GM19035 (cell line): ENCODE results near the gene GTF2H4.
"Not testable (repeated sequence)": the region's sequence is repeated elsewhere in the genome, so short reads cannot be mapped to it uniquely, and the experiment has no call there.

ENCODE experiments used
- ATAC-seq: cut with Tn5 transposase; IDR thresholded peaks from one replicate; pipeline ENCODE4 v1.9.1; 2021; ENCODE audit not compliant: unreplicated experiment

GTF2H4 gene

DNA sequence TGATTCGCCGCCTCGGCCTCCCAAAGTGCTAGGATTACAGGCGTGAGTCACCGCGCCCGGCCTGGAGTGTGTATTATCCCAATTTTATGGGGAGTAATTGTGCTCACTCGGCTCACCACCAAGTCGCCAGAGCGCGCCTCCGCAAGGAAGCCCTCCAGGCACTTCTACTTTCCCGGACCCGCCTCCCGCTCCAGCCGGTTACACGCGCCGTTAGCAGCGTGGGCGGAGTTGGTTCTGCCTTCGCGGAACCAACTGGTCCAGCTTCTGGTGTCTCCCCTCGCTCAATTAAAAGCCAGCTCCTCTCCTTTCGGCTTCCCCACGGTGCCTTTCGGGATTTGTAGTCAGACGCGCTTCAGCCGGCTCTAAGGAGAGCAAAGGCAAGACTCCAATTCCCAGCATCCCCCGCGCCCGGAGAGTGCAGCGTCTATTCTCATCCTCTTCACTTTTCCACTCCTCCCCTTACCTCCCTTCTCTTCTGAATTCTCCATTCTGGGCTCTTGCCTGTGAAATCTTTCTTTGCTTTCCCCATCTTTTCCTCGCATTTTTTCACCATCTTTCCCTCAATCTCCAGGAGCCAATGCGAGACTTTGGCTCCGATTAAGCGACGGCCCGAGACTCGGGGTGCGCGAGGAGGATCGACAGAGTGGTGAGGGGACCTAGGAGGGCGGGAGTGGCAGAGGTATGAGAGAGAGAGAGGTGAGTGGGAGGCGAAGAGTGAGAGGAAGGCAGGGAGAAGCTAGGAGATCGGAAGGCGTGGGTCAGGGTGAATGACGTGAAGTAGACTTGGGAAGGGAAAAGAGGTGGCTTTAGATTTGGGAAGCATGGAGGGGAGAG, at the start of gene GTF2H4:
Gene GTF2H4 (plus strand): TSS at position 450 of the 834 bp plus-strand sequence.
- ATAC-seq: peak; percentile 96

- ATAC-seq: not testable (repeated sequence)
Observed at GRCh38 chr6:30859726-30860125, 48.3 kb upstream of the GTF2H4 start.

DNA sequence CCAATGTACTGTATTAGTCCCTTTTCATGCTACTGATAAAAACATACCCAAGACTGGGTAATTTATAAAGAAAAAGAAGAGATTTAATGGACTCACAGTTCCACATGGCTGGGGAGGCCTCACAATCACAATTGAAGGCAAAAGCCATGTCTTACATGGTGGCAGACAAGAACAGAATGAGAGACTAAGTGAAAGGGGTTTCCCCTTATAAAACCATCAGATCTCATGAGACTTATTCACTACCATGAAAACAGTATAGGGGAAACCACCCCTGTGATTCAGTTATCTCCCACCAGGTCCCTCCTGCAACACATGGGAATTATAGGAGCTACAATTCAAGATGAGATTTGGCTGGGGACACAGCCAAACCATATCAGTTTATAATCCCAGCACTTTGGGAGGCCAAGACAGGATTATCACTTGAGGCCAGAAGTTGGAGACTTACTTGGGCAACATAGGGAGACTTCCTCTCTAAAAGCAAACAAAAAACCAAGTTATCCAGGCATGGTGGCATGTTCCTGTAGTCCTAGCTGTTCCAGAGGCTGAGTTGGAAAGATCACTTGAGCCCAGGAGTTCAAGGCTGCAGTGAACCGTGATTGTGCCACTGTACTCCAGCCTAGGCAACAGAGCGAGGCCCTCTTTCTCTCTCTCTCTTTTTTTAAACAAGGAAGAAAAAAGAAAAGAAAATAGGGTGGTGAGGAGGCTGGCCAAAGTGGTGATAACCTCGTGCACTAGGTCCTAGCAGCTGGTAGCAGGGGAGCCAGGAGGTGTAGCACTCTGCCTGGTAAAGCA, 46.6 kb upstream of the GTF2H4 start:
- no peak for ATAC-seq

DNA sequence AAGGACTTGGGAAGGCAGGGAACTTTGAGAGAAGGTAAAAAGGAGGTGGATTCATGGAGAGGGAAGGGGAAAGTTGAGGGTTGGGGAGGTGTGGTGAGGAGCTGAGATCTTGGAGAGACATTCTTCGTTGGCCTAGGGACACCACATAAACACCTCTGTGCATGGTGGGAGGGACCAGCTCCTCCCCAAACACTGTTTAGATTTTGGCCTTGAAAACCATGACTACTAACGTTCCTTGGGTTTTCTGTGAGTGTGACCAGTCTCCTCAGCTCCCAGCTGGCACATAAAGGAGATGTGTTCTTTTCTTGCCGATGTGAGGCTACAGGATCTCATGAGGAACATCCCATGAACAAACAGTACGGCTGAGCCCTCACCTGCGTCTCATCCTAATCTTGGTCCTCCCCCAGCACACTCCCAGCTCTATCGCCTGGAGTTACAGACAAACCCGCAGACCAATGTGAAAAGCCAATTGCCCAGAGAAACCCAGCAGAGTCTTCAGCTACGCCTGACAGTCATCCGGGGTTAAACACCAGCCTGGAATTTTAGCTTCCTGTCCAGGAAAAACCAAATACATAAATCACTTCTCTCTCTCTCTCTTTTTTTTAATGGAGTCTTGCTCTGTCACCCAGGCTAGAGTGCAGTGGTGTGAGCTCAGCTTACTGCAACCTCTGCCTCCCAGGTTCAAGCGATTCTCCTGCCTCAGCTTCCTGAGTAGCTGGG, 45.7 kb upstream of the GTF2H4 start:
- ATAC-seq: no peak

DNA sequence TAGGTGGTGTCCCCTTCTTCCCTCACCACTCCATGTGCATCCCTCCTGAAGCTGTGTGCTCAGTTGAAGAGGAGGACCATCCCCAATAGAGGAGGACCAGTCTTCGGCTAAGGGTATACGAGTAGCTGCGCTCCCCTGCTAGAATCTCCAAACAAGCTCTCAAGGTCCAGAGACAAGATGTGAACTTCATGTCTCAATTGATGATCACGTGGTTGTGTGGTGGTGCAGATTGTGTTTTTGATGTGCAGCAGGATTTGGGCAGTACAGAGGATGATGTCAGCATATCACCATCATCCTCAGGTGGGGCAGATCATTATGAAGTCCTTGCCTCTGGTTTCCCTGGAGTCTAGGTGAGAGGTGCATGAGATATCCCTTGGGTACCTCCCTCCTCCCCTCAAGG, 43.7 kb upstream of the GTF2H4 start:
- ATAC-seq: no peak

GRCh38 chr6:30869241-30869749, 38.7 kb upstream of the GTF2H4 start:
- ATAC-seq: not testable (repeated sequence)

DNA sequence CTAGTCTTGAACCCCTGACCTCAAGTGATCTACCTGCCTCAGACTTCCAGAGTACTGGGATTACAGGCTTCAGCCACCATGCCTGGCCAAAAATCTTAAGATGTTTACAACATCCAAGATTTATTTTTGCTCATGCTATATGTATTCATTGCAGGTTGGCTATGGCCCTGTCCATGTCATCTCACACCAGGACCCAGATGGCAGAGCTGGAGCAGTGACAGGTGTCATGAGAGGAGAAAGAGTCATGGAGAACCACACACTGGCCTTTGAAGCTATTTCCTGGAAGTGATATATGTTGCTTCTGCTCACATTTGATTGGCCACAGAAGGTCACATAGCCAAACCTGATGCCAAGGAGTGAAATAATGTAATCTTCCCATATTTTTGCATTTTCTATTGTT, 37.5 kb upstream of the GTF2H4 start:
- no peak for ATAC-seq

DNA sequence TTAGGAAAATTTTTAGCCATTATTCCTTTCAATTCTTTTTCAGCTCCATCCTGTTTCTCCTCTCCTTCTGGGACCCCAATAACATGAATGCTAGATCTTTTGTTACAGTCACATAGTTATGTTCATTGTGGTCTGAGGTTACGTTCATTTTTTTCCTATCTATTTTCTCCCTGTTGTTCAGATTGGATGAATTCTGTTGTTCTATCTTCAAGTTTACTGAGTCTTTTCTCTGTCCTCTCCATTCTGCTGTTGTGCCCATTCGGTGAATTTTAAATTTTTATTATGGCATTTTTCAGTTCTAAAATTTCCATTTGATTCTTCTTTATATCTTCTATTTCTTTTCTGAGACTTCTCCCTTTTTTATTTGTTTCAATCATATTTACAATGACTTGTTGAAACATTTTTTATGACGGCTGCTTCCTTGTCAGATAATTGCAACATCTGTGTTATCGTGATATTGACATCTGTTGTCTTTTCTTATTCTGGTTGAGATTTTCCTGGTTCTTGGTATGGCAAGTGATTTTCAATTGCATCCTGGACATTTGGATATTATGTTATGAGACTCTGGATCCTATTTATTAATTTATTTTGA, 36.3 kb upstream of the GTF2H4 start:
- ATAC-seq: no peak

- no peak for ATAC-seq
Observed at GRCh38 chr6:30873137-30873640, 34.8 kb upstream of the GTF2H4 start.

- not testable (repeated sequence) for ATAC-seq
Observed at GRCh38 chr6:30873795-30874194, 34.2 kb upstream of the GTF2H4 start.

- ATAC-seq: no peak
Observed at GRCh38 chr6:30875244-30876038, 32.6 kb upstream of the GTF2H4 start.

DNA sequence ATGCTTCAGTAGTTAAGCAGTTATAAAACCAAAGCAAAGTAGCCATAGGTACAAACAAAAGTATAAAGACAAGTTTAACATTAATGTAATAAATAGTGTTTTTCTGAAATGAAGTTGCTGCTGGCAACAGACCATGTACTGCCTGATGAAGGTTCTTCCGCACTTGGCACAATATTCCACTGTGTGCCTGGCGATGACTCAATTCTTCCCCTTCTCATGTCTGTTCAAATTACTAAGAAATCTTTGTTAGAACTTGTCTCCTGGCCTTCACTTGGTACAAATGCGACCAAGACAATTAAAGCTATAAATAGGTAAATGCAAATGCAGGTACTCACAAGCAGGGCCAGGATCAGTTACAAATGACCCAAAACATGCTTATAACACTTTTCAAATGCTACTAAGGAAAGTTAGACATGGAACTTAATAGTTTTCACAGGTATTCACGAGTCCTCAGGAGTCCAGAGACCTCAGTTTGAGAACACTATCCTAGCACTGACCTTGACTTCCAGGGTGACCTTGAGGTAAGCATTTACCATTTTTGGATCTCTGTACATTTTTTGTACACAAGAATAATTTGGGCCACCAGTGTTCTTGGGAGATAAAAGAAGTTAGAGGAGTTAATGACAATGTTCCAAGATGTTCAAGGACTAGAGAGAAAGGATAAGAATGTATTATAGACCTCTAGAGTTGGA, 31.8 kb upstream of the GTF2H4 start:
- ATAC-seq: no peak

DNA sequence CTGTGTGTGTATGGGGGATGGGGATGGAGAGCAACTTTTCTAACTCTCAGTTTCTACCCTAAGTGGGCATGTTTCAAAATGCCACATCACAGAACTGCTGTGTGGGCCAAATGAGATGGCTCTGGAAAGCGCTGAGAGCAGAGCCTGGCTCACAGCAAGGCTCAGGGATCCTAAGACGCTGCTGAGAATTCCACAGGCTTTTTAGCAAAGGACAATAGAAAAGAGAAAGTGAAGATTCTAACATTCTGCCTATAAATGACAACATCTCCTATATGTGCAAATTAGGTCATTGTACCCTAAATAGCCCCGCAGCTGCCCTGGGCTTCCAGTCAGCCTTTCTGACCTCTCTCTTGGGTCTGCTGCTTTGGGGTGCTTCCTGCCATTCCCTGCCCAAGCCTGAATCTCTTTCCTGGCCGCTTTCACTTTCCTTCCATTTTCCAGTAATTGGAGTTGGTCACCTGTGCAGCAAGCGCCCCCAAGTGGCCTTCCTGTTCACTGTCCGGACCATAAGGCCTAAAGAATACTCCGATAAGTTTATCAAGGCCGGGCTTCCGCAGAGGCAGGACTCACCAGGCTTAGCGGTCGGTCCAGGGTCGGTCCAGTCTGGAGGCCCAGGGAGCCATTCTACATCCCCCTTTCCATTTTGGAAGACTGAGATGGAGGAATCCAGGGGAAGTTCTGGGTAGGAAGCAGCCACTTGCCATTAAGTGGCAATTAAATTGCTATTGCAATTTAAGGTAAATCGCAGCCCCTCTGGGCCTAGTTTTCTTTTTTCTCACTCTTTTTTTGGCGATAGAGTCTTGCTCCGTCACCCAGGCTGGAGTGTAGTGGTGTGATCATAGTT, 30.4 kb upstream of the GTF2H4 start:
- ATAC-seq: no peak

DNA sequence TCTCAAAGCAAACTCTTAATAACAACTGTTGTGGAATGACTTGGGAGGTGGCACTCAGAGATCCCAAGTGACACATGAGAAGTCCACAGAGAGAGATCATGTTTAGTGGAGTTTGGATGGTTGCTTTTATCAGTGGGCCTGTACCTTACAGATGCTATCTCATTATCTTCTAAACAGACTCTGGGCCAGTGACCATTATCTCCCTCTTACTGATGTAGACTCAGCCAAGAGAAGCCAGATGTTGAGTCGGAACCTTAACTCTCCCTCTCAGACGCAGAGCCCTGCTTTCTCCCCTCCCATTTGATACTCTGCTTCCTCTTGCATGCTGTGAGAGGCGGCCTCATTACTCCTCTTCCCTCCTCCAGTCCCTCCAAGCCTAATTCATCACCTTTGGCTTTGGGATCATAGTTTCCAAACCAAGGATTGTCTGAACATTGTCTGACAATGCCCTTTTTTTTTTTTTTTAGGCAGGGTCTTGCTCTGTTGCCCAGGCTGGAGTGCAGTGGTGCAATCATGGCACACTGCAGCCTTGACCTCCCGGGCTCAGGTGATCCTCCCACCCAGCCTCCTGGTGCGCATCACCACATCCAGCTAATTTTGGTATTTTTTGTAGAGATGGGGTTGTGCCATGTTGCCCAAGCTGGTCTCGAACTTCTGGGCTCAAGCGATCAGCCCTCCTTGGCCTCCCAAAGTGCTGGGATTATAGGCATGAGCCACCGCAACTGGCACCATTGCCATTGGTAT, 28.2 kb upstream of the GTF2H4 start:
- ATAC-seq: no peak

GRCh38 chr6:30880698-30881252, 27.2 kb upstream of the GTF2H4 start:
- ATAC-seq: no peak

DNA sequence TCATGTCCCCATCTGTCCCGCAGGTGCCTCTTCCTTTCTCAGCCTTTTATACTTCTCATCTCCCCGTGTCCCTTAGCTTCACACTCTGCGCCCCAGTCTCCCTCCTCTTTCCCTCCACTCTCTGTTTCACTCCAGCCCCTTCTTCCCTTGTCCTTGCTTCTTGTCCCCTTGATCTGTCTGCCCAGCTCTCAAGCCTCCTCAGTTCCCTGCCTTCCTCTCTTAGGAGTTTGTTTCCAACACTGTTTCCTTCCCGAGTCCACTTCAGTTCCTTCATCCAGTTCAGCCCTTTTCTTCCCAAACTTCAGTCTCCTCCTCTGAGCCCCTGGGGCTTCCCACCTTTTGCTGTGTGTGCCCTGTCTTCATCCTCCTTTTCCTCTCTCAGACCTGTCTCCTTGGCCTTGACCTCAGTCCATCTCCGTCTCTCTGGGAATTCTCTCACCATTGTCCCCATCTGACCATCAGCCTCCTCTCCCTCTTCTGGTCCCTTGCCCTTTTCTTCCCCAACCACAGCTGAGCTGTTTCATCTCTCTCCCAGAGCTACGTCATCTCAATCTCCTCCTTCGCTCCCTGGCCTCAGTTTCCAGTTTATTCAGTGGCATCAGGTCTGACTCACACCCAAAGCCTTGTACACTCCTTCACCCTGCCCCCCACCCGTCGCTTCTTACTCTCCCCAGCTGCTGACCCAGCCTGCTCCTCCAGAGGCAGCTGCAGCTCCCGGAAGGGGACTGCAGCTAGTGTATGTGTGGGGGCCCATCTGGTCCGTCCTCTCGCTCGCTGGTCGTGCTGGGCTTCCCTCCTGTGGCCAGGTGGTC, 26.4 kb upstream of the GTF2H4 start:
- no peak for ATAC-seq
